Endodermal cell (in vitro differentiated cells): ENCODE data around the gene CTSC. TPM values are rescaled to one million over a fixed set of nuclear protein-coding genes. Genes with fewer than 3 reads are reported as not detected.

ENCODE experiments used
- DNase-seq: peaks from one replicate; pipeline ENCODE4 v3.0.0-alpha.2; 2017
- H3K27ac ChIP-seq: 2 replicates; pipeline ENCODE4 v1.5.1; 2013; ENCODE audit warnings: mild to moderate bottlenecking, low read depth, low read length, moderate library complexity
- H3K27me3 ChIP-seq: 2 replicates; pipeline ENCODE4 v1.6.1; 2013; ENCODE audit warnings: mild to moderate bottlenecking, low read length, moderate library complexity; ENCODE audit not compliant: insufficient read depth, control insufficient read depth, poor library complexity, severe bottlenecking
- H3K36me3 ChIP-seq: 2 replicates; pipeline ENCODE4 v1.7.0; 2013; ENCODE audit warnings: mild to moderate bottlenecking, low read length, moderate library complexity; ENCODE audit not compliant: control insufficient read depth, insufficient read depth
- H3K4me1 ChIP-seq: one replicate; pipeline ENCODE4 v1.7.0; 2013; ENCODE audit warnings: low read length; ENCODE audit not compliant: control insufficient read depth, insufficient read depth
- H3K4me3 ChIP-seq: 2 replicates; pipeline ENCODE4 v1.5.1; 2013; ENCODE audit warnings: mild to moderate bottlenecking, low read length, moderate library complexity
- H3K9ac ChIP-seq: 2 replicates; pipeline ENCODE4 v1.6.1; 2013; ENCODE audit warnings: mild to moderate bottlenecking, low read length, moderate library complexity; ENCODE audit not compliant: poor library complexity, severe bottlenecking; ENCODE audit errors: extremely low read depth
- H3K9me3 ChIP-seq: 2 replicates; pipeline ENCODE4 v1.6.1; 2013; ENCODE audit warnings: mild to moderate bottlenecking, low read length, moderate library complexity; ENCODE audit not compliant: control insufficient read depth
- H3K27ac Mint-ChIP-seq: 2 replicates; pipeline ENCODE4 v1.8.0; 2020; ENCODE audit warnings: mixed read lengths
- H3K27me3 Mint-ChIP-seq: 2 replicates; pipeline ENCODE4 v1.8.0; 2021; ENCODE audit warnings: mild to moderate bottlenecking, mixed read lengths; ENCODE audit not compliant: insufficient read depth
- H3K36me3 Mint-ChIP-seq: 2 replicates; pipeline ENCODE4 v1.8.0; 2020; ENCODE audit warnings: low read depth, mixed read lengths
- H3K4me1 Mint-ChIP-seq: 2 replicates; pipeline ENCODE4 v1.8.0; 2020; ENCODE audit warnings: mixed read lengths
- H3K4me3 Mint-ChIP-seq: 2 replicates; pipeline ENCODE4 v1.8.0; 2020; ENCODE audit warnings: mild to moderate bottlenecking, moderate library complexity, mixed read lengths
- H3K9me3 Mint-ChIP-seq: 2 replicates; pipeline ENCODE4 v1.8.0; 2020; ENCODE audit warnings: mild to moderate bottlenecking, mixed read lengths
- CTCF ChIP-seq: fragments of 200-600 bp; sonication (generic); conservative IDR thresholded peaks from 2 replicates; pipeline ENCODE4 v1.5.0; 2021; ENCODE audit warnings: antibody characterized with exemption, mild to moderate bottlenecking
- whole genome bisulfite sequencing, 2 experiments: methylation state at CpG; one replicate each; pipeline versions ENCODE4 v1.1.5 to v1.1.7; 2013; ENCODE audit warnings: missing lambda C conversion rate in 2 of 2, mixed read lengths in 1 of 2; ENCODE audit not compliant: insufficient coverage in 1 of 2, insufficient read length in 1 of 2; 5-methylcytosine and 5-hydroxymethylcytosine counted together
- total RNA-seq, 2 donors: library from RNA; stranded (reverse); fragmentation: NEBNext Ultra II Directional in 1 of 2; extraction: Animal tissue kit (Norgen Biotek cat#: 25700) in 1 of 2; gene quantifications; 2 replicates in 1 of 2; 3 replicates in 1 of 2; pipeline ENCODE4 v1.2.1, GENCODE V29; 2021

The CTSC gene
- total RNA-seq, 2 donors from 2014 or later = 234 to 273 TPM

GRCh38 chr11:88341522-88342251 lies 4.2 kb upstream of the CTSC start:
- Histone ChIP-seq H3K9me3 (no peaks in the 10 kb centered on the region), H3K4me1 (no peaks in the 10 kb centered on the region), H3K36me3 (no peaks in the 10 kb centered on the region), H3K27ac (no peak overlapping the region), H3K27me3 (no peaks in the 10 kb centered on the region), H3K4me3 (no peak overlapping the region), H3K9ac (no peak overlapping the region)
- H3K27me3 Mint-ChIP-seq = no peaks in the 10 kb centered on the region
- DNase-seq = peak; percentile 81
- H3K9me3 Mint-ChIP-seq = no peaks in the 10 kb centered on the region
- peak; percentile 77 for TF ChIP-seq CTCF
- 61 to 72% methylated on average over 3 to 4 of the region's 4 CpGs for WGBS, 2 experiments
- no peak overlapping the region for H3K4me3 Mint-ChIP-seq
- peaks cover 11% of the 10 kb centered on the region for H3K4me1 Mint-ChIP-seq
- H3K27ac Mint-ChIP-seq = no peak overlapping the region
- H3K36me3 Mint-ChIP-seq = no peaks in the 10 kb centered on the region

- peaks cover 16% of the 10 kb centered on the region for H3K4me1 Mint-ChIP-seq
- no peak for TF ChIP-seq CTCF
- no peak overlapping the region for H3K4me3 Mint-ChIP-seq
- H3K4me1 ChIP-seq = no peaks in the 10 kb centered on the region
- H3K9ac ChIP-seq = no peak overlapping the region
- no peaks in the 10 kb centered on the region for H3K27me3 Mint-ChIP-seq
- H3K27ac ChIP-seq = no peak overlapping the region
- H3K27ac Mint-ChIP-seq = no peak overlapping the region
- peaks cover 6% of the 10 kb centered on the region for H3K36me3 Mint-ChIP-seq
- 76% methylated on average over 2 of the region's 3 CpGs; no CpG with 5 or more reads in 1 of the 2 experiments for WGBS, 2 experiments
- H3K9me3 Mint-ChIP-seq = no peaks in the 10 kb centered on the region
- DNase-seq = no peak
- no peaks in the 10 kb centered on the region for H3K27me3 ChIP-seq
- no peak overlapping the region for H3K4me3 ChIP-seq
- no peaks in the 10 kb centered on the region for H3K36me3 ChIP-seq
- no peaks in the 10 kb centered on the region for H3K9me3 ChIP-seq
Measured at GRCh38 chr11:88340366-88340935, 2.9 kb upstream of the CTSC start.

- Mint-ChIP-seq H3K4me1 (peaks cover 30% of the 10 kb centered on the region), H3K27ac (peak overlapping the region; percentile 98), H3K27me3 (no peaks in the 10 kb centered on the region), H3K36me3 (peaks cover 25% of the 10 kb centered on the region), H3K4me3 (peak overlapping the region; percentile 99), H3K9me3 (no peaks in the 10 kb centered on the region)
- no peak overlapping the region for H3K27ac ChIP-seq
- peaks cover 3% of the 10 kb centered on the region for H3K4me1 ChIP-seq
- no peaks in the 10 kb centered on the region for H3K9me3 ChIP-seq
- H3K27me3 ChIP-seq = no peaks in the 10 kb centered on the region
- H3K9ac ChIP-seq = peak overlapping the region; percentile 92
- peak overlapping the region; percentile 95 for H3K4me3 ChIP-seq
- H3K36me3 ChIP-seq = peaks cover 17% of the 10 kb centered on the region
- 3 to 16% methylated on average over 7 to 14 of the region's 15 CpGs for WGBS, 2 experiments
- peak; percentile 64 for DNase-seq
- no peak for TF ChIP-seq CTCF
Measured at GRCh38 chr11:88337987-88338668, 592 bp upstream of the CTSC start.
